ENCODE data around the gene RIBC1. TPM values are rescaled to one million over a fixed set of nuclear protein-coding genes. Genes with fewer than 3 reads are reported as not detected.

Gene RIBC1
- total and polyA plus RNA-seq, 2 experiments from 2014 or later, result 0.45 to 0.55 TPM

GRCh38 chrX:53422086-53422860 is 400 bp upstream of the RIBC1 start, which contains the start of gene SMC1A:
Gene SMC1A, minus strand, starts transcription at chrX:53422654. Its CDS starts 54 bp downstream, at chrX:53422600.
- H3K4me1 Mint-ChIP-seq, result peaks cover 12% of the 10 kb centered on the region
- H3K9me3 Mint-ChIP-seq, result no peaks in the 10 kb centered on the region

GRCh38 chrX:53429755-53430154 is 7.1 kb downstream of the RIBC1 start:
- Histone ChIP-seq H3F3A (replicated peaks; ENCODE audit: low read depth) (no peaks in the 10 kb centered on the region), H3K9me2 (ENCODE audit: insufficient read depth) (no peaks in the 10 kb centered on the region), H3K27ac (ENCODE audit: low read depth) (no peak overlapping the region), H3K36me3 (ENCODE audit: insufficient read depth) (no peaks in the 10 kb centered on the region), H3K4me1 (ENCODE audit: insufficient read depth) (no peaks in the 10 kb centered on the region), H3K4me2 (no peak overlapping the region), H3K79me2 (replicated peaks; ENCODE audit: insufficient read depth) (no peaks in the 10 kb centered on the region), H4K20me1 (replicated peaks; ENCODE audit: insufficient read depth) (no peaks in the 10 kb centered on the region), H3K4me3 (no peak overlapping the region), H2AFZ (no peak overlapping the region), H3K27me3 (ENCODE audit: insufficient read depth) (no peaks in the 10 kb centered on the region)
- Mint-ChIP-seq H3K36me3 (ENCODE audit: low read depth) (peaks cover 15% of the 10 kb centered on the region), H3K4me1 (peaks cover 4% of the 10 kb centered on the region; the same call in 2 of the 3 replicates), H3K27me3 (ENCODE audit: insufficient read depth, low read depth, poor library complexity) (peaks cover 3% of the 10 kb centered on the region), H3K27ac (no peak overlapping the region), H3K4me3 (no peak overlapping the region), H3K9me3 (no peaks in the 10 kb centered on the region)
- ATAC-seq (no peak), DNase-seq (ENCODE audit: low spot score) (no peak)
- no peak for TF ChIP-seq CTCF (conservative IDR thresholded peaks at IDR 0.05; ENCODE audit: low read depth in 2 of 2)
- TF ChIP-seq NANOG (IDR thresholded peaks at IDR 0.05; ENCODE audit: borderline replicate concordance), result no peak
- no peak for TF ChIP-seq EZH2phosphoT487 (IDR thresholded peaks at IDR 0.05; ENCODE audit: unreplicated experiment)
- TF ChIP-seq ZNF331 (CRISPR knock-in tag; IDR thresholded peaks at IDR 0.05; ENCODE audit: low read depth), result no peak
- TF ChIP-seq ETS1 (IDR thresholded peaks at IDR 0.05), result no peak
- TF ChIP-seq ZNF462 (CRISPR knock-in tag; IDR thresholded peaks at IDR 0.05), result no peak

More at GRCh38 chrX:53422086-53422860, 400 bp upstream of the RIBC1 start, which contains the start of gene SMC1A:
- peaks cover 13% of the 10 kb centered on the region; the same call in 2 of the 3 replicates for H3K36me3 Mint-ChIP-seq (ENCODE audit: low read depth)
- Histone ChIP-seq H2AFZ (peak within 1 kb of the TSS; percentile 93), H3F3A (replicated peaks; ENCODE audit: low read depth) (no peaks in the 10 kb centered on the region), H3K27ac (ENCODE audit: low read depth) (peak within 1 kb of the TSS; percentile 97), H3K4me3 (peak within 1 kb of the TSS; percentile 82), H3K9me2 (ENCODE audit: insufficient read depth) (no peaks in the 10 kb centered on the region), H3K79me2 (replicated peaks; ENCODE audit: insufficient read depth) (peaks cover 45% of the 10 kb centered on the region), H4K20me1 (replicated peaks; ENCODE audit: insufficient read depth) (peaks cover 4% of the 10 kb centered on the region), H3K4me2 (peak within 1 kb of the TSS; percentile 79), H3K4me1 (ENCODE audit: insufficient read depth) (peaks cover 5% of the 10 kb centered on the region; the same call in 1 of the 2 replicates), H3K36me3 (ENCODE audit: insufficient read depth) (no peaks in the 10 kb centered on the region), H3K27me3 (ENCODE audit: insufficient read depth) (no peaks in the 10 kb centered on the region)
- peaks cover 4% of the 10 kb centered on the region for H3K27me3 Mint-ChIP-seq (ENCODE audit: insufficient read depth, low read depth, poor library complexity)
- H3K4me3 Mint-ChIP-seq, result peak within 1 kb of the TSS; percentile 99
- peak within 1 kb of the TSS; percentile 99 for H3K27ac Mint-ChIP-seq
- ATAC-seq, result peak; percentile 84
- TF ChIP-seq EZH2phosphoT487 (IDR thresholded peaks at IDR 0.05; ENCODE audit: unreplicated experiment) (no peak), POLR2AphosphoS5 (IDR thresholded peaks at IDR 0.05; ENCODE audit: low read depth) (peak; percentile 67), JUNB (IDR thresholded peaks at IDR 0.05; ENCODE audit: unreplicated experiment) (no peak), CREB1 (CRISPR knock-in tag; IDR thresholded peaks at IDR 0.05; ENCODE audit: low read depth) (peak; percentile 54; the same call in 1 of the 2 replicates), ETS1 (IDR thresholded peaks at IDR 0.05) (no peak)
- DNase-seq (ENCODE audit: low spot score), result peak; percentile 97

All from GM23338 (cell line).